ENCODE results near the gene LRRN2.

DNA sequence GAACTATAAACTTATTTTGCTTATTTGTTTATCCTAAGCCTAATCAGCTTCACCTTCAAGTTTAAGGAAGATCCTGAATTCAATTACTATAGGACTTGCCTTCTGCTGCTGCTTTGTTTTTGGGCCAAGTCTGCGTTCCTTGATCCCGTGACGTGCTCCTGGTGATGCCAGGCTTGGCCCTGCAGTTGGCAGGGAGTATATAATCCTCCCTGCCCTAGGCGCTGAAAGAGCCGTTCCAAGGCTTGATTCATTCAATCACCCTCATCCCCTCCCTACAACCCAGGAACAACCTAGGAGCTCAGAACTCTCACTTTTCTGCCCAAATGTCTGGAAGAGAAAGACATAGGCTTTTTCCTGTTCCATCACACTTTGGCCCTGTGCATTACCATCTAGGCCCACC, 12.4 kb upstream of the LRRN2 start:
- TF ChIP-seq, protein P1, sequence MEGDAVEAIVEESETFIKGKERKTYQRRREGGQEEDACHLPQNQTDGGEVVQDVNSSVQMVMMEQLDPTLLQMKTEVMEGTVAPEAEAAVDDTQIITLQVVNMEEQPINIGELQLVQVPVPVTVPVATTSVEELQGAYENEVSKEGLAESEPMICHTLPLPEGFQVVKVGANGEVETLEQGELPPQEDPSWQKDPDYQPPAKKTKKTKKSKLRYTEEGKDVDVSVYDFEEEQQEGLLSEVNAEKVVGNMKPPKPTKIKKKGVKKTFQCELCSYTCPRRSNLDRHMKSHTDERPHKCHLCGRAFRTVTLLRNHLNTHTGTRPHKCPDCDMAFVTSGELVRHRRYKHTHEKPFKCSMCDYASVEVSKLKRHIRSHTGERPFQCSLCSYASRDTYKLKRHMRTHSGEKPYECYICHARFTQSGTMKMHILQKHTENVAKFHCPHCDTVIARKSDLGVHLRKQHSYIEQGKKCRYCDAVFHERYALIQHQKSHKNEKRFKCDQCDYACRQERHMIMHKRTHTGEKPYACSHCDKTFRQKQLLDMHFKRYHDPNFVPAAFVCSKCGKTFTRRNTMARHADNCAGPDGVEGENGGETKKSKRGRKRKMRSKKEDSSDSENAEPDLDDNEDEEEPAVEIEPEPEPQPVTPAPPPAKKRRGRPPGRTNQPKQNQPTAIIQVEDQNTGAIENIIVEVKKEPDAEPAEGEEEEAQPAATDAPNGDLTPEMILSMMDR (IDR thresholded peaks at IDR 0.05) = no peak
- TF ChIP-seq POLR2A (IDR thresholded peaks at IDR 0.05) = no peak
- TF ChIP-seq POLR2AphosphoS5 (IDR thresholded peaks at IDR 0.05) = no peak
- no peak for TF ChIP-seq EP300 (IDR thresholded peaks at IDR 0.05)

Measured in gastroesophageal sphincter (tissue), 3 donors.